GM12878 (cell line): ENCODE measurements around the gene ZBTB16. TPM values are rescaled to one million over a fixed set of nuclear protein-coding genes. Genes with fewer than 3 reads are reported as not detected.

Source experiments
- ATAC-seq: fragments of 200-7000 bp; cut with Tn5 transposase; 3 replicates; pipeline ENCODE4 v1.9.1; 2020; ENCODE audit warnings: mild to moderate bottlenecking, moderate library complexity
- BruUV-seq: library from RNA; stranded (reverse); fragments of 400-500 nt; replicated peaks from 2 replicates; lab custom pipeline; 2021; lab: Mats Ljungman, UMichigan
- CTCF ChIA-PET: fragments of 300-600 bp; sonication (Branson Sonifier 250); formaldehyde crosslinking; extraction: SDS; loops from one replicate; lab custom pipeline; 2021; ENCODE audit warnings: inconsistent platforms; lab: Yijun Ruan, JAX
- POLR2A ChIA-PET: fragments of 350-600 bp; formaldehyde crosslinking; extraction: SDS; loops from one replicate; lab custom pipeline; 2021; ENCODE audit warnings: inconsistent platforms; lab: Charles Lee
- RAD21 ChIA-PET: fragments of 300-600 bp; sonication (Branson Sonifier 250); formaldehyde crosslinking; loops from one replicate; lab custom pipeline; 2023; ENCODE audit warnings: antibody characterized with exemption; ENCODE audit not compliant: unreplicated experiment; lab: Charles Lee
- SMC1A ChIA-PET: fragments of 300-600 bp; sonication (Branson Sonifier 250); formaldehyde crosslinking; loops from one replicate; lab custom pipeline; 2023; ENCODE audit not compliant: unreplicated experiment, uncharacterized antibody; lab: Charles Lee
- DNase-seq: peaks from one replicate; pipeline ENCODE4 v3.0.0-alpha.2; 2011; ENCODE audit warnings: low read depth, low spot score
- FAIRE-seq: peaks from 3 replicates; lab custom pipeline; 2011; peaks lifted over from hg19 to GRCh38; lab: Jason Lieb, UNC
- H2AFZ ChIP-seq: 2 replicates; pipeline ENCODE4 v1.6.0; 2011; ENCODE audit warnings: low read depth, low read length, control low read depth; ENCODE audit not compliant: control insufficient read depth
- H3K27ac ChIP-seq: 2 replicates; pipeline ENCODE4 v1.5.1; 2011; ENCODE audit warnings: control low read depth; ENCODE audit not compliant: control insufficient read depth, insufficient read depth
- H3K27me3 ChIP-seq, 2 experiments: replicated peaks in 1 of 2; 2 replicates each; pipeline versions ENCODE4 v1.6.0 to v1.6.1; 2011; ENCODE audit warnings: low read length in 1 of 2; ENCODE audit not compliant: control insufficient read depth in 2 of 2, insufficient read depth in 2 of 2
- H3K36me3 ChIP-seq, 2 experiments: 2 replicates each; pipeline ENCODE4 v1.5.1; 2011; ENCODE audit warnings: low read length in 1 of 2; ENCODE audit not compliant: control insufficient read depth in 2 of 2, insufficient read depth in 2 of 2
- H3K4me1 ChIP-seq: 2 replicates; pipeline ENCODE4 v1.6.1; 2011; ENCODE audit warnings: mild to moderate bottlenecking, low read length, moderate library complexity, mixed read lengths; ENCODE audit not compliant: control insufficient read depth, insufficient read depth
- H3K4me2 ChIP-seq: 2 replicates; pipeline ENCODE4 v1.6.0; 2011; ENCODE audit warnings: control low read depth; ENCODE audit not compliant: control insufficient read depth, insufficient read depth
- H3K4me3 ChIP-seq: fragments of 200-600 bp; sonication (generic); 2 replicates; pipeline ENCODE4 v1.5.1; 2016
- H3K79me2 ChIP-seq: 2 replicates; pipeline ENCODE4 v1.6.0; 2011; ENCODE audit warnings: low read length; ENCODE audit not compliant: control insufficient read depth, insufficient read depth
- H3K9ac ChIP-seq: 2 replicates; pipeline ENCODE4 v1.8.0; 2011; ENCODE audit warnings: low read length, control low read depth, mixed read lengths; ENCODE audit not compliant: control insufficient read depth, insufficient read depth
- H3K9me3 ChIP-seq: replicated peaks from 3 replicates; pipeline ENCODE4 v1.5.1; 2011; ENCODE audit warnings: mild to moderate bottlenecking, low read length; ENCODE audit not compliant: control insufficient read depth, insufficient read depth
- H4K20me1 ChIP-seq: 2 replicates; pipeline ENCODE4 v1.6.0; 2011; ENCODE audit not compliant: control insufficient read depth, insufficient read depth
- BMI1 ChIP-seq: fragments of 450-650 bp; IDR thresholded peaks from 2 replicates; pipeline ENCODE4 v1.6.1; 2016; ENCODE audit warnings: mild to moderate bottlenecking, moderate library complexity, borderline replicate concordance
- FOXM1 ChIP-seq: IDR thresholded peaks from 2 replicates; pipeline ENCODE4 v1.6.1; 2012; ENCODE audit warnings: low read depth, mild to moderate bottlenecking, inconsistent platforms, low read length, moderate library complexity
- HDAC6 ChIP-seq: fragments of 200-600 bp; sonication (generic); IDR thresholded peaks from one replicate; pipeline ENCODE4 v1.8.0; 2017; ENCODE audit warnings: antibody characterized with exemption; ENCODE audit not compliant: unreplicated experiment
- KDM1A ChIP-seq: fragments of 200-600 bp; sonication (generic); IDR thresholded peaks from 2 replicates; pipeline ENCODE4 v1.6.1; 2016; ENCODE audit warnings: borderline replicate concordance
- NFXL1 ChIP-seq: fragments of 450-650 bp; IDR thresholded peaks from 2 replicates; pipeline ENCODE4 v1.6.1; 2017; ENCODE audit warnings: antibody characterized with exemption, mild to moderate bottlenecking, borderline replicate concordance
- POLR2AphosphoS2 ChIP-seq: IDR thresholded peaks from 2 replicates; pipeline ENCODE4 v1.6.1; 2011; ENCODE audit warnings: low read depth, mild to moderate bottlenecking, low read length, improper control_type of control experiment, moderate library complexity
- SMARCA5 ChIP-seq: fragments of 450-650 bp; IDR thresholded peaks from 2 replicates; pipeline ENCODE4 v1.6.1; 2017; ENCODE audit warnings: mild to moderate bottlenecking
- SUZ12 ChIP-seq: fragments of 200-600 bp; sonication (generic); IDR thresholded peaks from one replicate; pipeline ENCODE4 v1.6.1; 2018; ENCODE audit warnings: antibody characterized with exemption, mild to moderate bottlenecking; ENCODE audit not compliant: unreplicated experiment
- USF2 ChIP-seq: IDR thresholded peaks from 2 replicates; pipeline ENCODE4 v1.6.1; 2011; ENCODE audit warnings: low read depth, low read length, improper control_type of control experiment, borderline replicate concordance
- YBX1 ChIP-seq: fragments of 450-650 bp; IDR thresholded peaks from 2 replicates; pipeline ENCODE4 v1.6.1; 2016; ENCODE audit warnings: antibody characterized with exemption
- ZNF622 ChIP-seq: fragments of 450-650 bp; IDR thresholded peaks from 2 replicates; pipeline ENCODE4 v1.6.1; 2017; ENCODE audit warnings: mild to moderate bottlenecking, inconsistent platforms
- WGBS: methylation state at CpG from one replicate; pipeline ENCODE4 v1.1.6; 2016; ENCODE audit warnings: low lambda C conversion rate; ENCODE audit not compliant: insufficient replicate concordance, insufficient coverage; ENCODE audit errors: missing lambda C conversion rate; 5-methylcytosine and 5-hydroxymethylcytosine counted together
- in situ Hi-C: fragments of 300-500 bp; cut with MboI; formaldehyde crosslinking; loops from 9 replicates; pipeline ENCODE4 v1.14.3; 2018; ENCODE audit warnings: mixed read lengths
- intact Hi-C: fragments of 100-400 bp; cut with micrococcal nuclease; formaldehyde crosslinking; loops from one replicate; pipeline ENCODE4 v1.14.2; 2022; ENCODE audit not compliant: unreplicated experiment
- polyA plus RNA-seq, 11 experiments: library from polyadenylated mRNA; depleted of rRNA in 4 of 11; unstranded in 6 of 11; stranded (reverse) in 5 of 11; fragments of >200 nt; fragmentation: Nextera tagmentation in 4 of 11; fragmentation: Illumina TruSeq in 1 of 11; extraction: Ambion mirVana in 4 of 11; extraction: Trizol in 1 of 11; gene quantifications; 1 replicate in 1 of 11; 2 replicates in 10 of 11; pipeline versions ENCODE4 v1.2.1 to v1.2.3, GENCODE V29; 2011 to 2016; ENCODE audit warnings: inconsistent platforms in 2 of 11, missing spikeins in 2 of 11, low read depth in 1 of 11
- total RNA-seq, 4 experiments: library from RNA; depleted of rRNA in 3 of 4; stranded (reverse); fragments of >200 nt in 3 of 4; fragmentation: Illumina TruSeq in 1 of 4; extraction: Trizol in 1 of 4; gene quantifications; 2 replicates each; pipeline versions ENCODE4 v1.2.1 to v1.2.3, GENCODE V29; 2013 to 2021
- TF ChIP-seq, protein P1 (sequence below): fragments of 450-650 bp; IDR thresholded peaks from 2 replicates; pipeline ENCODE4 v1.6.1; 2017; ENCODE audit warnings: mild to moderate bottlenecking, low read depth, inconsistent platforms; ENCODE audit not compliant: poor library complexity, severe bottlenecking

ZBTB16 gene
- total and polyA plus RNA-seq, 10 of the 15 experiments (the other 5 are each of a cell fraction or from before 2014, with no cell fraction given) = 0.38 TPM; not detected in 9

DNA sequence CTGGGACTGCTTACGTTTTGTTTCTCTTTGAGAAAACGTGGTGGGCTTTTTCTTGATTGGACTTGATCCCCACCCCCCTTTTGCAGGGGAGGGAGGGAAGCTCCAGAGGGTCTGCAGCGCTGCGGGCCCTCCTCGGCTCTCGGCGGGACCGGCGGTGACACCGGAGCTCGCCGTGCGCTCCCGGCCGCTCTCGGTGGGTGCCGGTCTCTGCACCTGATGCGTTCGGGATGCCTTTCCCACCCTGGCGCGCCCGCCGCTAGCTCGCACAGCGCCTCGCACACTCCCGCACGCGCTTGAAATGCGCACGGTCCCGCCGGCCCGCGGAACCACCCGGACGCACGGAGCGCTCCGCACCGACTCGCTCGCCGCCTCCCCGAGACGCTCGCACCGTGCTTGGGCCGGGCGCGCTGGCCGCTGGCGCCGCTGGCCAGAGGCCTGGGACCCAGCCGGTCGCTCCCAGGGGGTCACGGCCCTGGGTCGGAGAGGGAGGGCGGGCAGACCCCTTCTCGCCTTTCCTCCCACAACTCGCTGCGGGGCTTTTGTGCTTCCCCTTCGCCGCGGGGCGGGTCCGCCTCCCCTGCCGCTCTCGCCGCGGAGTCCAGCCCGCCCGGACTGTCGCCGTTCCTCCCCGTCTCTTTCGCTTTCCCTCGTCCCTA is 1.0 kb downstream of the ZBTB16 start:
- intact Hi-C loops = no loop called here
- FAIRE-seq = no peak
- BruUV-seq = no TSS peak
- ChIA-PET CTCF (no interaction called here), RAD21 (no interaction called here), POLR2A (no interaction called here), SMC1A (no interaction called here)
- Histone ChIP-seq H3K27ac (no peak overlapping the region), H3K79me2 (no peaks in the 10 kb centered on the region), H3K36me3 (no peaks in the 10 kb centered on the region), H3K4me1 (no peaks in the 10 kb centered on the region), H4K20me1 (no peaks in the 10 kb centered on the region), H3K4me3 (no peak overlapping the region), H3K9ac (no peak overlapping the region), H3K27me3 (peaks cover 12% of the 10 kb centered on the region in 2 experiments), H2AFZ (no peak overlapping the region), H3K9me3 (no peaks in the 10 kb centered on the region), H3K4me2 (no peak overlapping the region)
- 1% methylated on average over 42 of the region's 78 CpGs for WGBS
- ATAC-seq = no peak
- DNase-seq = no peak
- no peak for TF ChIP-seq BMI1
- TF ChIP-seq KDM1A = no peak
- TF ChIP-seq, protein P1, sequence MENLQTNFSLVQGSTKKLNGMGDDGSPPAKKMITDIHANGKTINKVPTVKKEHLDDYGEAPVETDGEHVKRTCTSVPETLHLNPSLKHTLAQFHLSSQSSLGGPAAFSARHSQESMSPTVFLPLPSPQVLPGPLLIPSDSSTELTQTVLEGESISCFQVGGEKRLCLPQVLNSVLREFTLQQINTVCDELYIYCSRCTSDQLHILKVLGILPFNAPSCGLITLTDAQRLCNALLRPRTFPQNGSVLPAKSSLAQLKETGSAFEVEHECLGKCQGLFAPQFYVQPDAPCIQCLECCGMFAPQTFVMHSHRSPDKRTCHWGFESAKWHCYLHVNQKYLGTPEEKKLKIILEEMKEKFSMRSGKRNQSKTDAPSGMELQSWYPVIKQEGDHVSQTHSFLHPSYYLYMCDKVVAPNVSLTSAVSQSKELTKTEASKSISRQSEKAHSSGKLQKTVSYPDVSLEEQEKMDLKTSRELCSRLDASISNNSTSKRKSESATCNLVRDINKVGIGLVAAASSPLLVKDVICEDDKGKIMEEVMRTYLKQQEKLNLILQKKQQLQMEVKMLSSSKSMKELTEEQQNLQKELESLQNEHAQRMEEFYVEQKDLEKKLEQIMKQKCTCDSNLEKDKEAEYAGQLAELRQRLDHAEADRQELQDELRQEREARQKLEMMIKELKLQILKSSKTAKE = no peak
- TF ChIP-seq ZNF622 = no peak
- TF ChIP-seq YBX1 = no peak
- peak; percentile 35 for TF ChIP-seq SUZ12
- no peak for TF ChIP-seq NFXL1
- no peak for TF ChIP-seq USF2
- TF ChIP-seq FOXM1 = no peak
- no peak for TF ChIP-seq SMARCA5
- TF ChIP-seq HDAC6 = peak; percentile 31
- TF ChIP-seq POLR2AphosphoS2 = no peak
- in situ Hi-C loops = no loop called here
